Activated naive CD8-positive, alpha-beta T cell treated with anti-CD3 and anti-CD28 coated beads, Interleukin-2, amount 50 U/mL, for 24 hours (primary cell): Measurements from ENCODE around the gene FLNC.

Experiments used
- ATAC-seq: fragments of 150-1000 bp; cut with Tn5 transposase; one replicate; pipeline ENCODE4 v1.10.0; 2021
- DNase-seq: peaks from one replicate; pipeline ENCODE4 v3.0.0; 2021
- H3K27ac Mint-ChIP-seq: one replicate; pipeline ENCODE4 v1.8.0; 2021; ENCODE audit warnings: mild to moderate bottlenecking, mixed read lengths
- H3K27me3 Mint-ChIP-seq: one replicate; pipeline ENCODE4 v1.8.0; 2021; ENCODE audit warnings: mixed read lengths
- H3K36me3 Mint-ChIP-seq: one replicate; pipeline ENCODE4 v1.8.0; 2021; ENCODE audit warnings: low read depth, mixed read lengths
- H3K4me1 Mint-ChIP-seq: one replicate; pipeline ENCODE4 v1.8.0; 2021; ENCODE audit warnings: mixed read lengths
- H3K4me3 Mint-ChIP-seq: one replicate; pipeline ENCODE4 v1.8.0; 2021; ENCODE audit warnings: mild to moderate bottlenecking, moderate library complexity, mixed read lengths
- H3K9me3 Mint-ChIP-seq: one replicate; pipeline ENCODE4 v1.8.0; 2021; ENCODE audit warnings: mixed read lengths

FLNC gene

GRCh38 chr7:128855559-128855958 lies 25.4 kb downstream of the FLNC start:
- Mint-ChIP-seq H3K4me3 (no peak overlapping the region), H3K27ac (no peak overlapping the region), H3K27me3 (no peaks in the 10 kb centered on the region), H3K4me1 (no peaks in the 10 kb centered on the region), H3K9me3 (no peaks in the 10 kb centered on the region), H3K36me3 (no peaks in the 10 kb centered on the region)
- ATAC-seq (no peak), DNase-seq (no peak)

- Mint-ChIP-seq H3K4me1 (no peaks in the 10 kb centered on the region), H3K36me3 (no peaks in the 10 kb centered on the region), H3K9me3 (no peaks in the 10 kb centered on the region), H3K4me3 (no peak overlapping the region), H3K27ac (no peak overlapping the region), H3K27me3 (no peaks in the 10 kb centered on the region)
- ATAC-seq: no peak
- DNase-seq: no peak
Observed at GRCh38 chr7:128856001-128856718, 26.0 kb downstream of the FLNC start.

DNA sequence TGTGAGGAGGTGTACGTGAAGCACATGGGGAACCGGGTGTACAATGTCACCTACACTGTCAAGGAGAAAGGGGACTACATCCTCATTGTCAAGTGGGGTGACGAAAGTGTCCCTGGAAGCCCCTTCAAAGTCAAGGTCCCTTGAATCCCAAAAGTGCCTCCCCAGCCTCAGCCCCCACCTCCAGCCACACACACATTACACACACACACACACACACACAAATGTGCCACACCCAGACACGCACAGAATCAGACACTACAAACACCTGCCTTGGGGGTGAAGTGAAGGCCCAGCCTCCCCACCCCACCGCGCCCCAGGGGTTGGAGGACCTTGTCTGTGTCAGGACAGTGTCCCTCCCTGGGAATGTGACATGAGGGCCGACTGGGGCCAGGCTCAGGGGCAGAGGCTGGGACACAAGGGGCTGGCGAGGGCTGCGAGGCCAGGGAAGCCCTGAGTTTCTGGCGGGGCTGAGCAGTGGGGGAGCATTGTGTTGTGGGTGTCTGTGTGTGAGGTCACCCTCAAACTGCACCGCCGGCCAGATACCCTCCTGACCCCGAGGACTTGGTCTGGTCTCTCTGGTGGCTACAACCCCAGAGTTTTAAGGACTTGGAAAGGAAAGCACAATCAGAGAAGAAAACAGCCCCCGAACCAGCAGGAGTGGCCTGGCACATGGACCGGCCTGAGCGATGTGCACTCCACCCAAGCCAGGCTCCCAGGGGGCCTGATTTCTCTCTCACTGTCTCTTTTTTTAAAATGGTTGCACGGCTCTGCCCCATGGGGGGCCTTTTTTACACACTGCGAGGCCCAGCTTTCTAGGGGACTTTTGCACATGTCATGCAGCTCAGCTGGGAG lies 28.4 kb downstream of the FLNC start:
- ATAC-seq (no peak), DNase-seq (no peak)
- H3K36me3 Mint-ChIP-seq: peaks cover 4% of the 10 kb centered on the region
- no peak overlapping the region for H3K27ac Mint-ChIP-seq
- H3K27me3 Mint-ChIP-seq: peaks cover 2% of the 10 kb centered on the region
- no peak overlapping the region for H3K4me3 Mint-ChIP-seq
- no peaks in the 10 kb centered on the region for H3K9me3 Mint-ChIP-seq
- H3K4me1 Mint-ChIP-seq: peaks cover 9% of the 10 kb centered on the region

DNA sequence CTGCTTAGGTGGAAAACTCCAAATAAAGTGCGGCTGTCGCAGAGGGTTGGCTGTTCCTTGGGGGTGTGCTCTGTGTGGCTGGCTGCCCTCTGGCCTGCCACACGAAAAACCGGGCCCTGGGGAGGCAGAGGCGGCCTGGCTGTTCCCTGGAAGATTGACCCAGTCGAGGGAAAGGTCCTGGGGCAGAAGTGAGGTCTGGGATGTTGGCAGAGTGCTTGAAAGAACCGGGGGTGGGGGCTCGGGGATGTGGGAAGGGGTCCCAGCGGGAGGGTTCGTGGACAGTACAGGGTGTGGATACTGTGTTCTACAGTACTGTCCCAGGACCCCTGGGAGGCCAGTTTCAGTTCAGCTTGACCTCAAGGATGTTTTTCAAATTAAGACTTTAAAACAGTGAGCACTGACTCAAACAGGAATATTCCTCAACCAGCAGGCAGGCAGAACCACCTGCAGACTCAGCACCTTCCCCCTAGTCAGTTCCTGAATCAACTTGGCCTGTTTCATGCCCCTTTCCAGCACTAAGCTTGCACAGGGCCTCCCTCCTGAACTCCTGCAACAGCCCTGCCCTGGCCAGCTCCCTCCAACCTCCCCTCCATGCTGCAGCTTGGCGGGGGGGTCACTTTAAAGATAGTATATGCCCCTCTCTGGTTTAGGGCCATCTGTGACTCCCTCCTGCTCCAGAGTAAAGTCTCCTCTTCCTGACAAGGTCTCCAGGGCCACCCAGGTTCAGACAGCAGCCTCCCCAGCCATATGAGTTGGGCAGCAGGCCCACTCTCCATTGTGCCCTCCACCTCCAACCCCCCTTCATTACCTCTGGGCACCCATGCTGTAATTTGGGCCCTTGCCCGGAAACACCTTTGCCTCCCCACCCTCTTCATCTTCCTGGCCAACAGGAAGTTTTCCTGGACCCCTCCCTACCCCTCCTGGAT lies 29.3 kb downstream of the FLNC start:
- DNase-seq (no peak), ATAC-seq (no peak)
- peaks cover 2% of the 10 kb centered on the region for H3K27me3 Mint-ChIP-seq
- peaks cover 14% of the 10 kb centered on the region for H3K4me1 Mint-ChIP-seq
- H3K4me3 Mint-ChIP-seq: no peak overlapping the region
- no peak overlapping the region for H3K27ac Mint-ChIP-seq
- H3K9me3 Mint-ChIP-seq: no peaks in the 10 kb centered on the region
- peaks cover 4% of the 10 kb centered on the region for H3K36me3 Mint-ChIP-seq

DNA sequence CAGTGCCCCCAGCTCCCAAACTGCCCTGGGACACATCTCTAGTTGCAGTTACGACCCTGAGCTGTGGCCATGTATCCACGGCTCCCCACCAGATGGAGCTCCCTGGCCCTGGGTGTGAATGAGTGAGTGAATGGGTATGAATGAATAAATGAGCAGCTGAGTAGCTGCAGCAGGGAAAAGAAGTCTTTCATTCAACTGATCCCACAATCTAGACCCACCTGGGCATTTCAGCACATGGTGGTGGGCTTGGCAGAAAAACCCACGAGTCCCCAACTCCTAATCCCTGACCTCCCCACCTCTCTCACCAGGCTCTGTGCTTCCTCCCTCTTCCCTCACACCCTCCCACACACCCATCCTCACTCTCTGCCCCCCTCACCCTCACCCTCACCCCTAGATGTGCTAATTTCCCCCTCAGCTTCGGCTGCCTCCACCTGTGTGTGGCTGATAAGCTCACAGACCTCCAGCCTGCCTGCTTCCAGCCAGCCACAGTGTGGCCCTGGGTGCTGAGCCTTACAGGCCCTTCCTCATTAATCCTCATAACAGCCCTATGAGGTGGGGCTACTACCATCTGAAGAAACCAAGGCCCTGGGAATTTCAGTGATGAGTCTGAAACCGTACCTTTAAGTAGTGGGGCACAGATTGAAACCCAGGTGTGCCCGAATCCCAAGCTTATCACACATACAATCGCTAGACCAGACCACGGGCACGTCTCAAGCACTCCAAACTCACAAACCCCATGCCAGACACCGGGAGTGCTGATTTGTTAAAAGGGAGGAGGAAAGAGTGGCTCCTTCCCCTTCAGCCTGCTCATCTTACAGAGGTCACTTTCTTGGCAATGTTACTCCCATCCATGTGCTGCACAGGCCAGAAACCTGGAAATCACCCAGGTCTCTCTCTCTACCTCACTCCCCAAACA lies 30.2 kb downstream of the FLNC start:
- H3K4me3 Mint-ChIP-seq: no peak overlapping the region
- ATAC-seq (no peak), DNase-seq (no peak)
- no peaks in the 10 kb centered on the region for H3K9me3 Mint-ChIP-seq
- peaks cover 14% of the 10 kb centered on the region for H3K4me1 Mint-ChIP-seq
- H3K27ac Mint-ChIP-seq: no peak overlapping the region
- peaks cover 7% of the 10 kb centered on the region for H3K36me3 Mint-ChIP-seq
- H3K27me3 Mint-ChIP-seq: peaks cover 2% of the 10 kb centered on the region

GRCh38 chr7:128861957-128862570 lies 31.9 kb downstream of the FLNC start:
- ATAC-seq: no peak
- Mint-ChIP-seq H3K36me3 (peaks cover 10% of the 10 kb centered on the region), H3K9me3 (no peaks in the 10 kb centered on the region), H3K27me3 (peaks cover 2% of the 10 kb centered on the region), H3K4me1 (peaks cover 16% of the 10 kb centered on the region), H3K27ac (peak overlapping the region; percentile 94), H3K4me3 (peak overlapping the region; percentile 90)
- no peak for DNase-seq

DNA sequence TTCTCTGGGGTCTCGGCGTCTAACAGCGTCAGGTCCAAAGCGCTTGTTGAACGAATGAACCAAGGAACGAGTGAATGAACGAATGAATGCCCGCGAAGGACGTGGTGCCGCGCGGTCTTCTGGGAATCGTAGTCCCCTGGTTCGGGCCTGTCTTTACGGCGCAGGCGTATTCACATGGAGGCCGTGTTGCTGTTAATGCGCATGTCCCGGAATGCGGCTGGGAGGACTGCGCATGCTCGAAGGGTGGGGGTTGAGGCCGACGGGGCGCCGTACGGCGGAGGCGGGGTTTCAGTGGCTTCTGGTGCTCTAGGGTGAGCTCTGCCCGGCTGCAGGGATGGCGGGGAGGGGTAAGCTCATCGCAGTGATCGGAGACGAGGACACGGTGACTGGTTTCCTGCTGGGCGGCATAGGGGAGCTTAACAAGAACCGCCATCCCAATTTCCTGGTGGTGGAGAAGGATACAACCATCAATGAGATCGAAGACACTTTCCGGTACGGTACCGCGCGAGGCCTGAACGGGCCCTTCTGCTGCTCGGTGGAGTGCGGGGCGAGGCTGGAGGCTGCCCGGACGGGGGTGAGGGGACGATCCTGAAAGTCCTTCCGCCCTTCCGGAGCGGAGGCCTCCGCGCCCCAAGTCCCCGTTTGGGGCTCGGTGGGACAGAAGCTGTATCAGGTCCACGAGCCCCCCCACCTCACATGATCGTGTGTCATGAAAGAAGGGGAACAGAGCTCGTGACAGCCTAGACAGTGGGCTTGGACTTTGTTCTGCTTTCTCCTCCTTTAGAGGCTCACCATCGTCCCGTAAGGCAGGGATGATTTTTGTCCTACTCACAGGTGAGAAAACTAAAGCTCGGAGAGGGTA lies 32.6 kb downstream of the FLNC start, which contains the start of gene ATP6V1F:
Gene ATP6V1F, plus strand, starts transcription at position 286 of the 862 bp plus-strand sequence. Its CDS starts 49 bp downstream, at position 335.
- no peaks in the 10 kb centered on the region for H3K9me3 Mint-ChIP-seq
- H3K27ac Mint-ChIP-seq: peak within 1 kb of the TSS; percentile 94
- peaks cover 10% of the 10 kb centered on the region for H3K36me3 Mint-ChIP-seq
- DNase-seq (peak; percentile 100), ATAC-seq (peak; percentile 90)
- peaks cover 16% of the 10 kb centered on the region for H3K4me1 Mint-ChIP-seq
- peaks cover 2% of the 10 kb centered on the region for H3K27me3 Mint-ChIP-seq
- peak within 1 kb of the TSS; percentile 90 for H3K4me3 Mint-ChIP-seq

- Mint-ChIP-seq H3K4me3 (peak overlapping the region; percentile 90), H3K9me3 (no peaks in the 10 kb centered on the region), H3K27ac (peak overlapping the region; percentile 94), H3K4me1 (peaks cover 16% of the 10 kb centered on the region), H3K27me3 (peaks cover 2% of the 10 kb centered on the region), H3K36me3 (peaks cover 10% of the 10 kb centered on the region)
- ATAC-seq: peak; percentile 48
- DNase-seq: peak; percentile 53
Observed at GRCh38 chr7:128863433-128863989, 33.3 kb downstream of the FLNC start.

GRCh38 chr7:128865303-128865702 lies 35.1 kb downstream of the FLNC start:
- Mint-ChIP-seq H3K4me3 (no peak overlapping the region), H3K27ac (no peak overlapping the region), H3K27me3 (peaks cover 5% of the 10 kb centered on the region), H3K4me1 (peaks cover 22% of the 10 kb centered on the region), H3K36me3 (peaks cover 10% of the 10 kb centered on the region), H3K9me3 (no peaks in the 10 kb centered on the region)
- DNase-seq: no peak
- ATAC-seq: no peak

- ATAC-seq: no peak
- H3K4me3 Mint-ChIP-seq: no peak overlapping the region
Observed at GRCh38 chr7:128865996-128866877, 36.0 kb downstream of the FLNC start.

DNA sequence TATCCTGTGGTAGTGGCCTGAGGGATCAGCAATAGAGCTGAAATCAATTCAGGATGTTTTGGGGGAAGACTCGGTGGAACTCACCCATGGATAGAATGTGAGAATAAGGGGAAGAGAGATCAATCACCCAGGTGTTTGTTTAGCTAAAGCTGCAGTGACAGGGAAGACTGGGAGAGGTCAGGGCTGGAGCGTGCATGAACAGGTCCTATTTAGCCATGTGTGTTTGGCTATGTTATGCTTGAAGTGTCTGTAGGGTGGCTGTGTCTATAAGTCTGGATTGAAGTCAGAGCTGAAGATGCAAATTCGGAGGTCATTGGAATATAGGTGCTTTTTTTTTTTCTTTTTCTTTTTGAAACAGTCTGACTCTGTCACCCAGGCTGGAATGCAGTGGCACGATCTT lies 37.0 kb downstream of the FLNC start:
- peaks cover 7% of the 10 kb centered on the region for H3K27me3 Mint-ChIP-seq
- DNase-seq (no peak), ATAC-seq (no peak)
- H3K4me1 Mint-ChIP-seq: peaks cover 21% of the 10 kb centered on the region
- no peaks in the 10 kb centered on the region for H3K9me3 Mint-ChIP-seq
- H3K4me3 Mint-ChIP-seq: no peak overlapping the region
- H3K27ac Mint-ChIP-seq: no peak overlapping the region
- peaks cover 10% of the 10 kb centered on the region for H3K36me3 Mint-ChIP-seq

More at GRCh38 chr7:128865996-128866877, 36.0 kb downstream of the FLNC start:
- Mint-ChIP-seq H3K27ac (no peak overlapping the region), H3K27me3 (peaks cover 7% of the 10 kb centered on the region), H3K36me3 (peaks cover 10% of the 10 kb centered on the region), H3K4me1 (peaks cover 23% of the 10 kb centered on the region), H3K9me3 (no peaks in the 10 kb centered on the region)
- no peak for DNase-seq
